GM12878 (cell line): ENCODE data around the gene GRM1.

Experiments
- POLR2A ChIP-seq: IDR thresholded peaks from 2 replicates; pipeline ENCODE4 v1.6.1; 2011; ENCODE audit warnings: low read depth, mild to moderate bottlenecking, low read length
- POLR2AphosphoS5 ChIP-seq: IDR thresholded peaks from 2 replicates; pipeline ENCODE4 v1.6.1; 2011; ENCODE audit warnings: mild to moderate bottlenecking, low read length, inconsistent platforms
- RELA ChIP-seq: fragments of 450-650 bp; IDR thresholded peaks from 2 replicates; pipeline ENCODE4 v1.8.0; 2014; ENCODE audit warnings: borderline replicate concordance; ENCODE audit not compliant: partially characterized antibody
- SMAD1 ChIP-seq: fragments of 450-650 bp; IDR thresholded peaks from 2 replicates; pipeline ENCODE4 v1.6.1; 2018; ENCODE audit warnings: mild to moderate bottlenecking, low read depth; ENCODE audit not compliant: partially characterized antibody
- YY1 ChIP-seq: IDR thresholded peaks from 2 replicates; pipeline ENCODE4 v1.6.1; 2011; ENCODE audit warnings: low read depth, mild to moderate bottlenecking, low read length
- TF ChIP-seq, protein P1 (sequence below), 3 experiments: IDR thresholded peaks in 2 of 3; conservative IDR thresholded peaks in 1 of 3; 2 replicates each; pipeline ENCODE4 v1.5.1; 2011; ENCODE audit warnings: low read depth in 3 of 3, low read length in 3 of 3, mild to moderate bottlenecking in 3 of 3, control low read depth in 2 of 3, moderate library complexity in 2 of 3, inconsistent platforms in 1 of 3, mixed read lengths in 1 of 3; ENCODE audit not compliant: control insufficient read depth in 2 of 3, insufficient read depth in 1 of 3; ENCODE audit errors: extremely low read depth in 1 of 3

- TF ChIP-seq POLR2AphosphoS5, result no peak
- TF ChIP-seq SMAD1, result no peak
- TF ChIP-seq, protein P1, sequence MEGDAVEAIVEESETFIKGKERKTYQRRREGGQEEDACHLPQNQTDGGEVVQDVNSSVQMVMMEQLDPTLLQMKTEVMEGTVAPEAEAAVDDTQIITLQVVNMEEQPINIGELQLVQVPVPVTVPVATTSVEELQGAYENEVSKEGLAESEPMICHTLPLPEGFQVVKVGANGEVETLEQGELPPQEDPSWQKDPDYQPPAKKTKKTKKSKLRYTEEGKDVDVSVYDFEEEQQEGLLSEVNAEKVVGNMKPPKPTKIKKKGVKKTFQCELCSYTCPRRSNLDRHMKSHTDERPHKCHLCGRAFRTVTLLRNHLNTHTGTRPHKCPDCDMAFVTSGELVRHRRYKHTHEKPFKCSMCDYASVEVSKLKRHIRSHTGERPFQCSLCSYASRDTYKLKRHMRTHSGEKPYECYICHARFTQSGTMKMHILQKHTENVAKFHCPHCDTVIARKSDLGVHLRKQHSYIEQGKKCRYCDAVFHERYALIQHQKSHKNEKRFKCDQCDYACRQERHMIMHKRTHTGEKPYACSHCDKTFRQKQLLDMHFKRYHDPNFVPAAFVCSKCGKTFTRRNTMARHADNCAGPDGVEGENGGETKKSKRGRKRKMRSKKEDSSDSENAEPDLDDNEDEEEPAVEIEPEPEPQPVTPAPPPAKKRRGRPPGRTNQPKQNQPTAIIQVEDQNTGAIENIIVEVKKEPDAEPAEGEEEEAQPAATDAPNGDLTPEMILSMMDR (IDR thresholded peaks at IDR 0.05 in 2 of 3, conservative IDR thresholded peaks at IDR 0.05 in 1 of 3; ENCODE audit: control insufficient read depth in 2 of 3, extremely low read depth in 1 of 3, insufficient read depth in 1 of 3, low read depth in 3 of 3, low read length in 3 of 3), result no peak
- no peak for TF ChIP-seq POLR2A
- TF ChIP-seq YY1, result no peak
- no peak for TF ChIP-seq RELA
Observed at GRCh38 chr6:146029573-146030184, 817 bp downstream of the GRM1 start.
